NCI-H1417 (cell line): ENCODE results near the gene SLC27A4.

Experiments used
- DNase-seq, 3 experiments: peaks; one replicate each; lab custom pipeline; 2025; lab: John Stamatoyannopoulos, UW

Gene SLC27A4

GRCh38 chr9:128391956-128392301 is 51.6 kb downstream of the SLC27A4 start:
- no peak for DNase-seq

GRCh38 chr9:128392302-128393144 is 52.2 kb downstream of the SLC27A4 start:
- DNase-seq = no peak

GRCh38 chr9:128393145-128393775 is 52.9 kb downstream of the SLC27A4 start:
- no peak for DNase-seq

GRCh38 chr9:128393970-128394369 is 53.6 kb downstream of the SLC27A4 start:
- DNase-seq = no peak

- DNase-seq = no peak
Observed at GRCh38 chr9:128394379-128395168, 54.2 kb downstream of the SLC27A4 start.

- DNase-seq = no peak
Observed at GRCh38 chr9:128396970-128397613, 56.8 kb downstream of the SLC27A4 start.

- no peak for DNase-seq
Observed at GRCh38 chr9:128397831-128398230, 57.5 kb downstream of the SLC27A4 start.

GRCh38 chr9:128399861-128400260 is 59.5 kb downstream of the SLC27A4 start:
- no peak for DNase-seq

GRCh38 chr9:128404560-128404959 is 64.2 kb downstream of the SLC27A4 start:
- no peak for DNase-seq

- DNase-seq = no peak
Observed at GRCh38 chr9:128405077-128405779, 64.9 kb downstream of the SLC27A4 start.

- DNase-seq = no peak
Observed at GRCh38 chr9:128405780-128406171, 65.4 kb downstream of the SLC27A4 start.

GRCh38 chr9:128406848-128407391 is 66.6 kb downstream of the SLC27A4 start:
- DNase-seq = no peak

GRCh38 chr9:128408963-128409431 is 68.7 kb downstream of the SLC27A4 start:
- DNase-seq = no peak

GRCh38 chr9:128409450-128409849 is 69.1 kb downstream of the SLC27A4 start:
- DNase-seq = no peak

GRCh38 chr9:128409978-128410377 is 69.7 kb downstream of the SLC27A4 start:
- DNase-seq = peak in 1 of 3 experiments; percentile 22
